ENCODE measurements around the gene ZXDC. TPM values are rescaled to one million over a fixed set of nuclear protein-coding genes. Genes with fewer than 3 reads are reported as not detected.

ZXDC gene
- polyA plus RNA-seq, 1 donor (not counting 4 experiments of a cell fraction or from before 2014, with no cell fraction given) = 10.7 TPM

DNA sequence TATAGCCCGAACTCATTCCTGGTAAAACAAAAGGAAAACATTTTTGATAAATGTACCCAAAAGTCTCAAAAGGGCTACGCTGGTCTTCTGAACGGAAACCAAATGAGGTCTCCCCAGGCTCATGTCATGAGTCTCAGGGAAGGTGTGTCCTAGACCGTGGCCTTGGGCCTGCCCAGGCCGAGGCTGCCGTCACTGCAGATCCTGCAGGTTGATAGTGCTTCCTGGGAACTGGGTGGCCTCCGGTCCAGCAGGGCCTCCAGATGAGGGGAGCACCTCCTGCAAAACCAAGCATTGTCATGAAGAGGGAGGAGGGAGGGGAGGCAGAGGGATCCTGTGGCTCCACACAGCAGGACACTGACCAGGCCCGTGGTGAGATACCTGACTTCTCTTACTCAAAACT, 37.5 kb downstream of the ZXDC start:
- no peak overlapping the region for H3K4me2 ChIP-seq (ENCODE audit: control insufficient read depth, extremely low read depth, insufficient read depth, low read depth, low read length)
- no peaks in the 10 kb centered on the region for H4K20me1 ChIP-seq (ENCODE audit: control insufficient read depth, extremely low read depth, insufficient read depth, low read length)
- H3K4me3 ChIP-seq (ENCODE audit: control insufficient read depth in 2 of 3, extremely low read depth in 1 of 3, insufficient read depth in 2 of 3, low read depth in 1 of 3, low read length in 3 of 3) = no peak overlapping the region
- FAIRE-seq (no peak), DNase-seq (ENCODE audit: low read depth, low spot score) (no peak)
- no peak overlapping the region for H3K9ac ChIP-seq (ENCODE audit: control insufficient read depth, extremely low read depth, insufficient read depth, low read length)
- no peaks in the 10 kb centered on the region for H3K79me2 ChIP-seq (ENCODE audit: control insufficient read depth, insufficient read depth, low read length)
- no peaks in the 10 kb centered on the region for H3K27me3 ChIP-seq (ENCODE audit: control insufficient read depth, extremely low read depth, insufficient read depth, low read length)
- H3K9me1 ChIP-seq (ENCODE audit: control insufficient read depth, extremely low read depth, insufficient read depth, low read length) = no peaks in the 10 kb centered on the region
- no peak overlapping the region for H3K27ac ChIP-seq (ENCODE audit: control insufficient read depth, insufficient read depth, low read length)
- H2AFZ ChIP-seq (ENCODE audit: control insufficient read depth, low read length) = no peak overlapping the region
- TF ChIP-seq, protein P1, sequence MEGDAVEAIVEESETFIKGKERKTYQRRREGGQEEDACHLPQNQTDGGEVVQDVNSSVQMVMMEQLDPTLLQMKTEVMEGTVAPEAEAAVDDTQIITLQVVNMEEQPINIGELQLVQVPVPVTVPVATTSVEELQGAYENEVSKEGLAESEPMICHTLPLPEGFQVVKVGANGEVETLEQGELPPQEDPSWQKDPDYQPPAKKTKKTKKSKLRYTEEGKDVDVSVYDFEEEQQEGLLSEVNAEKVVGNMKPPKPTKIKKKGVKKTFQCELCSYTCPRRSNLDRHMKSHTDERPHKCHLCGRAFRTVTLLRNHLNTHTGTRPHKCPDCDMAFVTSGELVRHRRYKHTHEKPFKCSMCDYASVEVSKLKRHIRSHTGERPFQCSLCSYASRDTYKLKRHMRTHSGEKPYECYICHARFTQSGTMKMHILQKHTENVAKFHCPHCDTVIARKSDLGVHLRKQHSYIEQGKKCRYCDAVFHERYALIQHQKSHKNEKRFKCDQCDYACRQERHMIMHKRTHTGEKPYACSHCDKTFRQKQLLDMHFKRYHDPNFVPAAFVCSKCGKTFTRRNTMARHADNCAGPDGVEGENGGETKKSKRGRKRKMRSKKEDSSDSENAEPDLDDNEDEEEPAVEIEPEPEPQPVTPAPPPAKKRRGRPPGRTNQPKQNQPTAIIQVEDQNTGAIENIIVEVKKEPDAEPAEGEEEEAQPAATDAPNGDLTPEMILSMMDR (optimal IDR thresholded peaks at IDR 0.05 in 1 of 3, IDR thresholded peaks at IDR 0.05 in 1 of 3, conservative IDR thresholded peaks at IDR 0.05 in 1 of 3; ENCODE audit: extremely low read depth in 1 of 3, insufficient read depth in 2 of 3, low read length in 3 of 3) = no peak
- no peak for TF ChIP-seq EZH2 (IDR thresholded peaks at IDR 0.05; ENCODE audit: low read length)
- dilution Hi-C loops (cut with MboI; ENCODE audit: extremely low pct_ligation_motif_present, low sequenced_read_pairs) = no loop called here
- no peaks in the 10 kb centered on the region for H3K4me1 ChIP-seq (ENCODE audit: control insufficient read depth, extremely low read depth, insufficient read depth, low read length)
- H3K9me3 ChIP-seq (ENCODE audit: control insufficient read depth, low read depth, low read length) = no peaks in the 10 kb centered on the region
- H3K36me3 ChIP-seq (ENCODE audit: control insufficient read depth in 2 of 2, extremely low read depth in 1 of 2, insufficient read depth in 2 of 2, low read length in 2 of 2) = peaks cover 5 to 17% of the 10 kb centered on the region in 2 experiments

DNA sequence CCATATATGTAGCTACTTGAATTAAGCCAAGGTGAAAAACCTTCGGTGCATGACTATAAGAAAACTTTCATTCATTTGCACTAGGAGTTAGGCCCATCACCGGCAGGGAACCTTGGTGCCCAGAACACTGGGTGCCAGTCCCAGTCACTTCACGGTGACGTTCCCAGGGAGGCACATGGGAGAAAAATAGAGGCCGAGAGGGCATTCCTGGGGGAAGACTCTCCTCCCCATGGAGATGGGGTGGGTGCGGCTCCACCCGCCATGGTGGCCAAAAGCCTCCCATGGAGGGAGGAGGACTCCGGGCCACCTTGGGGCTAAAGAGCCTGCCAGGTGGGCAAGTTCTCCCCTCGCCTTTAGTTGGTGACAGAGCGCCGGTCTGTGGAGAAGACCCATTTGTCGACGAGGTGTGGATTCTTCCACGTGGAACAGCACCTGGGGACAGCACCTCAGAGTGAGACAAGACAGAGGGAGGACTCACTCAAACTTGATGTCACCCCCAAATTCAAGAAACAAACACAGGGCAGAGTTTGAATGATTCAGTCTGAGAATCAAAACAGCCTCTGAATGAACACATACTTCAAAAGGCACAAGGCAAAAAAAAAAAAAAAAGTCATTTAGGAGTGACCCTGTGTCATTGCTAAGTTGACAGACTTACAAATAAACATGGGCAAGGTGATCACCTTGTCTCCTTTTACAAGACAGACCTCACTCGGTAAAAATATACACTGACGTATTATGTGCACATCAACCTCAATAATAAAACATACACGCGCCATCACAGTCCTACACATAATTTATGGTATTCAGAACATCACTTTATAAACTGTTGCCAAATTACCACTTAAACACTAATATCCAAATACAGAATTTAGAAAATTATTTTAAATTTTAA, 38.6 kb downstream of the ZXDC start:
- Histone ChIP-seq H3K27ac (ENCODE audit: control insufficient read depth, insufficient read depth, low read length) (no peak overlapping the region), H4K20me1 (ENCODE audit: control insufficient read depth, extremely low read depth, insufficient read depth, low read length) (no peaks in the 10 kb centered on the region), H3K27me3 (ENCODE audit: control insufficient read depth, extremely low read depth, insufficient read depth, low read length) (no peaks in the 10 kb centered on the region), H3K9me3 (ENCODE audit: control insufficient read depth, low read depth, low read length) (no peaks in the 10 kb centered on the region), H3K4me1 (ENCODE audit: control insufficient read depth, extremely low read depth, insufficient read depth, low read length) (no peaks in the 10 kb centered on the region), H3K79me2 (ENCODE audit: control insufficient read depth, insufficient read depth, low read length) (no peaks in the 10 kb centered on the region), H3K9ac (ENCODE audit: control insufficient read depth, extremely low read depth, insufficient read depth, low read length) (no peak overlapping the region), H3K4me2 (ENCODE audit: control insufficient read depth, extremely low read depth, insufficient read depth, low read depth, low read length) (no peak overlapping the region), H2AFZ (ENCODE audit: control insufficient read depth, low read length) (no peak overlapping the region), H3K4me3 (ENCODE audit: control insufficient read depth in 2 of 3, extremely low read depth in 1 of 3, insufficient read depth in 2 of 3, low read depth in 1 of 3, low read length in 3 of 3) (no peak overlapping the region), H3K9me1 (ENCODE audit: control insufficient read depth, extremely low read depth, insufficient read depth, low read length) (no peaks in the 10 kb centered on the region), H3K36me3 (ENCODE audit: control insufficient read depth in 2 of 2, extremely low read depth in 1 of 2, insufficient read depth in 2 of 2, low read length in 2 of 2) (peaks cover 5 to 17% of the 10 kb centered on the region in 2 experiments)
- TF ChIP-seq, protein P1 (optimal IDR thresholded peaks at IDR 0.05 in 1 of 3, IDR thresholded peaks at IDR 0.05 in 1 of 3, conservative IDR thresholded peaks at IDR 0.05 in 1 of 3; ENCODE audit: extremely low read depth in 1 of 3, insufficient read depth in 2 of 3, low read length in 3 of 3) = no peak
- TF ChIP-seq EZH2 (IDR thresholded peaks at IDR 0.05; ENCODE audit: low read length) = no peak
- FAIRE-seq (no peak), DNase-seq (ENCODE audit: low read depth, low spot score) (no peak)
- dilution Hi-C loops (cut with MboI; ENCODE audit: extremely low pct_ligation_motif_present, low sequenced_read_pairs) = no loop called here

All from keratinocyte (primary cell).